Testis (tissue), 5 donors: ENCODE measurements around the gene RAX. TPM values are rescaled to one million over a fixed set of nuclear protein-coding genes. Genes with fewer than 3 reads are reported as not detected.

Experiments
- DNase-seq: peaks from one replicate; pipeline ENCODE4 v3.0.0-alpha.2; 2019
- H3K27ac ChIP-seq, 2 donors: fragments of 200-600 bp; sonication (generic); one replicate each; pipeline ENCODE4 v1.5.1; 2019
- H3K27me3 ChIP-seq: fragments of 200-600 bp; sonication (generic); one replicate; pipeline ENCODE4 v1.5.1; 2019
- H3K36me3 ChIP-seq: fragments of 200-600 bp; sonication (generic); one replicate; pipeline ENCODE4 v1.5.1; 2017; ENCODE audit warnings: low read depth; ENCODE audit errors: missing control alignments
- H3K4me1 ChIP-seq: fragments of 200-600 bp; sonication (generic); one replicate; pipeline ENCODE4 v1.5.1; 2019
- H3K4me3 ChIP-seq, 2 donors: fragments of 200-600 bp; sonication (generic); one replicate each; pipeline ENCODE4 v1.5.1; 2017 to 2019
- H3K9me3 ChIP-seq: fragments of 200-600 bp; sonication (generic); one replicate; pipeline ENCODE4 v1.5.1; 2017
- CTCF ChIP-seq, 3 experiments: fragments of 450-650 bp in 2 of 3; fragments of 200-600 bp in 1 of 3; sonication (generic) in 1 of 3; IDR thresholded peaks; one replicate each; pipeline ENCODE4 v1.5.1; 2016 to 2019; ENCODE audit warnings: antibody characterized with exemption in 3 of 3, mild to moderate bottlenecking in 2 of 3, moderate library complexity in 1 of 3
- POLR2A ChIP-seq: fragments of 450-650 bp; IDR thresholded peaks from one replicate; pipeline ENCODE4 v1.6.1; 2017; ENCODE audit warnings: antibody characterized with exemption, mild to moderate bottlenecking, moderate library complexity
- WGBS, 2 donors: methylation state at CpG; one replicate each; pipeline ENCODE4 v1.1.5; 2018; 5-methylcytosine and 5-hydroxymethylcytosine counted together
- intact Hi-C: fragments of 100-400 bp; cut with DNase I; formaldehyde crosslinking; loops from one replicate; pipeline ENCODE4 v1.15.1; 2023; ENCODE audit warnings: low total_unique reads
- long read RNA-seq, 2 donors: transcript quantifications; one replicate each; lab custom pipeline, GENCODE V29; 2026
- polyA plus RNA-seq: library from polyadenylated mRNA; stranded (reverse); fragments of 350-450 nt; fragmentation: Illumina TruSeq; extraction: RNeasy Lipid Tissue Mini Kit (QIAGEN cat#74804); gene quantifications from one replicate; pipeline ENCODE4 v1.2.3, GENCODE V29; 2014; ENCODE audit warnings: low read depth, low replicate concordance; ENCODE audit not compliant: insufficient read depth
- total RNA-seq, 2 donors: library from RNA; depleted of rRNA; stranded (reverse); fragments of >200 nt; gene quantifications; one replicate each; pipeline ENCODE4 v1.2.3, GENCODE V29; 2016

Gene RAX
- total RNA-seq, result not detected
- not detected for polyA plus RNA-seq
- long read RNA-seq, donor 1, result 0 reads
- long read RNA-seq, donor 2, result 0 reads

GRCh38 chr18:59272891-59273758, at the start of gene RAX:
TSS of gene RAX (minus strand) at chr18:59273454. CDS start at chr18:59273206, 248 bp downstream.
- Histone ChIP-seq H3K9me3 (no peaks in the 10 kb centered on the region), H3K4me3 (peak within 1 kb of the TSS; percentile 18 to 27), H3K4me1 (peaks cover 5% of the 10 kb centered on the region), H3K27ac (no peak within 1 kb of the TSS), H3K27me3 (peaks cover 4% of the 10 kb centered on the region), H3K36me3 (no peaks in the 10 kb centered on the region)
- intact Hi-C loops, result no loop called here
- WGBS, 2 donors, result 1 to 4% methylated on average over 44 to 45 of the region's 88 CpGs
- DNase-seq, result peak; percentile 37
- TF ChIP-seq CTCF (IDR thresholded peaks at IDR 0.05) (peak in 1 of 3 experiments; percentile 8), POLR2A (no peak)

GRCh38 chr18:59318460-59319050, 45.3 kb upstream of the RAX start, which contains the start of gene CPLX4:
TSS of gene CPLX4 (minus strand) at chr18:59318649. CDS start at chr18:59318462, 187 bp downstream.
- WGBS, 2 donors, result 74% methylated on average over 4 of the region's 4 CpGs
- TF ChIP-seq POLR2A, result no peak
- no peak for TF ChIP-seq CTCF (IDR thresholded peaks at IDR 0.05)
- no peak within 1 kb of the TSS for H3K27ac ChIP-seq
- H3K4me3 ChIP-seq, result no peak within 1 kb of the TSS
- H3K9me3 ChIP-seq, result no peaks in the 10 kb centered on the region
- no peak for DNase-seq
- no peaks in the 10 kb centered on the region for H3K27me3 ChIP-seq
- no peaks in the 10 kb centered on the region for H3K36me3 ChIP-seq
- H3K4me1 ChIP-seq, result no peaks in the 10 kb centered on the region
- intact Hi-C loops, result no loop called here

GRCh38 chr18:59311631-59312030, 38.4 kb upstream of the RAX start:
- Histone ChIP-seq H3K4me1 (peaks cover 5% of the 10 kb centered on the region), H3K27ac (no peak overlapping the region), H3K27me3 (no peaks in the 10 kb centered on the region), H3K9me3 (no peaks in the 10 kb centered on the region), H3K4me3 (no peak overlapping the region), H3K36me3 (no peaks in the 10 kb centered on the region)
- 91 to 96% methylated on average over 7 of the region's 7 CpGs for WGBS, 2 donors
- TF ChIP-seq POLR2A (no peak), CTCF (IDR thresholded peaks at IDR 0.05) (no peak)
- intact Hi-C loops, result no loop called here
- no peak for DNase-seq

- H3K4me3 ChIP-seq, result peak overlapping the region; percentile 22 to 56
- H3K27me3 ChIP-seq, result no peaks in the 10 kb centered on the region
- 3 to 4% methylated on average over 5 of the region's 5 CpGs for WGBS, 2 donors
- TF ChIP-seq POLR2A (no peak), CTCF (IDR thresholded peaks at IDR 0.05) (no peak)
- intact Hi-C loops, result loop anchor here (10.0 kb wide), 1 partner anchor 96 kb away; no protein-coding TSS in a partner anchor
- H3K9me3 ChIP-seq, result no peaks in the 10 kb centered on the region
- H3K27ac ChIP-seq, result no peak overlapping the region
- no peak for DNase-seq
- no peaks in the 10 kb centered on the region for H3K36me3 ChIP-seq
- H3K4me1 ChIP-seq, result peaks cover 5% of the 10 kb centered on the region
Measured at GRCh38 chr18:59308938-59309260, 35.6 kb upstream of the RAX start.
